Measurements from ENCODE around the gene SLC25A12.

Gene SLC25A12

DNA sequence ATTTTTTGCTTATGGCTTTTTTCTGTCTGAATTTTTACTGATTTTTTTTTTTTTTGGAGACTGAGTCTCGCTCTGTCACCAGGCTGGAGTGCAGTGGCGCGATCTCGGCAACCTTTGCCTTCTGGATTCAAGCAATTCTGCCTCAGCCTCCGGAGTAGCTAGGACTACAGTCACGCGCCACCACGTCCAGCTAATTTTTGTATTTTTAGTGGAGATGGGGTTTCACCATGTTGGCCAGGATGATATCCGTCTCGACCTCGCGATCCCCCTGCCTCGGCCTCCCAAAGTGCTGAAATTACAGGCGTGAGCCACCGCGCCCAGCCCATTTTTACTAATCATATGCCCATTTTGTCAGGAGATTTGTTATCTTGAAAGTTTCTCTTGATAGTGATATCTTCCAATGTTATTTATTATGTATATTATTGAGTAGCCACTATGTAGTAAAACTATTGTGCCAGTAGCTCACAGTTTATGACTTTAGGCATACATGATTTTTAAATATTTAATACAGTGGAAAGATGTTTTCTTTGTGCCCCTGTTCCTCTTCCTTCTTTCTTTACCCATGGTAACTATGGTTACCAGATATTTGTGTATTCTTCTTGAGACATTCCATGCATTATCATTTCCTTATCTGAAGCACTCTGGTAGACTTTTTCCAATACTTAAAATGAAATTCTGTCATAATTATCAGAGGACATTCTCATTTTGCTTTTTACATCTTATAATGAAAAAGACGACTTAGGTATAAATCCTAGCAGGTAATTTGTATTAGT is 30.3 kb upstream of the SLC25A12 start:
- H3K4me3 ChIP-seq (ENCODE audit: low read depth, low read length) = peak overlapping the region; percentile 93
- TF ChIP-seq POLR2A (IDR thresholded peaks at IDR 0.05; ENCODE audit: extremely low read depth, insufficient read length) (no peak), MYC (IDR thresholded peaks at IDR 0.05; ENCODE audit: low read depth, low read length) (no peak)
- TF ChIP-seq, protein P1, sequence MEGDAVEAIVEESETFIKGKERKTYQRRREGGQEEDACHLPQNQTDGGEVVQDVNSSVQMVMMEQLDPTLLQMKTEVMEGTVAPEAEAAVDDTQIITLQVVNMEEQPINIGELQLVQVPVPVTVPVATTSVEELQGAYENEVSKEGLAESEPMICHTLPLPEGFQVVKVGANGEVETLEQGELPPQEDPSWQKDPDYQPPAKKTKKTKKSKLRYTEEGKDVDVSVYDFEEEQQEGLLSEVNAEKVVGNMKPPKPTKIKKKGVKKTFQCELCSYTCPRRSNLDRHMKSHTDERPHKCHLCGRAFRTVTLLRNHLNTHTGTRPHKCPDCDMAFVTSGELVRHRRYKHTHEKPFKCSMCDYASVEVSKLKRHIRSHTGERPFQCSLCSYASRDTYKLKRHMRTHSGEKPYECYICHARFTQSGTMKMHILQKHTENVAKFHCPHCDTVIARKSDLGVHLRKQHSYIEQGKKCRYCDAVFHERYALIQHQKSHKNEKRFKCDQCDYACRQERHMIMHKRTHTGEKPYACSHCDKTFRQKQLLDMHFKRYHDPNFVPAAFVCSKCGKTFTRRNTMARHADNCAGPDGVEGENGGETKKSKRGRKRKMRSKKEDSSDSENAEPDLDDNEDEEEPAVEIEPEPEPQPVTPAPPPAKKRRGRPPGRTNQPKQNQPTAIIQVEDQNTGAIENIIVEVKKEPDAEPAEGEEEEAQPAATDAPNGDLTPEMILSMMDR (IDR thresholded peaks at IDR 0.05; ENCODE audit: low read depth, low read length) = no peak
- TF ChIP-seq, protein P2, sequence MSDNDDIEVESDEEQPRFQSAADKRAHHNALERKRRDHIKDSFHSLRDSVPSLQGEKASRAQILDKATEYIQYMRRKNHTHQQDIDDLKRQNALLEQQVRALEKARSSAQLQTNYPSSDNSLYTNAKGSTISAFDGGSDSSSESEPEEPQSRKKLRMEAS (IDR thresholded peaks at IDR 0.05; ENCODE audit: low read depth, low read length) = no peak
- DNase-seq (ENCODE audit: low read depth) = no peak

DNA sequence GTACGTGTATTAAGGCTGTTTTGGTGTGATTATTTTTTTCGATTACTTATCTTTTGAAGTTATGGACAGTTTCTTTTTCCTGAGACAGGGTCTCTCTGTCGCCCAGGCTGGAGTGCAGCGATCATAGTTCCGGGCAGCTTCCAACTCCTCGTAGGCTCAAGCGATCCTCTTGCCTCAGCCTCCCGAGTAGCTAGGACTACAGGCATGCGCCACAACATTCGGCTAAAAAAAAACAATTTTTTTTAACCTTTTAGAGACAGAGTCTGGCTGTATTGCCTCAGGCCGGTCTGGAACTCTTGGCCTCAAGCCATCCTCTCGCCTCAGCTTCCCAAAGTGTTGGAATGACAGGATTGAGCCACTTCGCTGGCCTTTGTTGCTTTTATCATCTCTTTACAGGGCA is 29.2 kb upstream of the SLC25A12 start:
- TF ChIP-seq, protein P2 (IDR thresholded peaks at IDR 0.05; ENCODE audit: low read depth, low read length) = no peak
- no peak for TF ChIP-seq POLR2A (IDR thresholded peaks at IDR 0.05; ENCODE audit: extremely low read depth, insufficient read length)
- peak overlapping the region; percentile 93 for H3K4me3 ChIP-seq (ENCODE audit: low read depth, low read length)
- DNase-seq (ENCODE audit: low read depth) = peak; percentile 55

DNA sequence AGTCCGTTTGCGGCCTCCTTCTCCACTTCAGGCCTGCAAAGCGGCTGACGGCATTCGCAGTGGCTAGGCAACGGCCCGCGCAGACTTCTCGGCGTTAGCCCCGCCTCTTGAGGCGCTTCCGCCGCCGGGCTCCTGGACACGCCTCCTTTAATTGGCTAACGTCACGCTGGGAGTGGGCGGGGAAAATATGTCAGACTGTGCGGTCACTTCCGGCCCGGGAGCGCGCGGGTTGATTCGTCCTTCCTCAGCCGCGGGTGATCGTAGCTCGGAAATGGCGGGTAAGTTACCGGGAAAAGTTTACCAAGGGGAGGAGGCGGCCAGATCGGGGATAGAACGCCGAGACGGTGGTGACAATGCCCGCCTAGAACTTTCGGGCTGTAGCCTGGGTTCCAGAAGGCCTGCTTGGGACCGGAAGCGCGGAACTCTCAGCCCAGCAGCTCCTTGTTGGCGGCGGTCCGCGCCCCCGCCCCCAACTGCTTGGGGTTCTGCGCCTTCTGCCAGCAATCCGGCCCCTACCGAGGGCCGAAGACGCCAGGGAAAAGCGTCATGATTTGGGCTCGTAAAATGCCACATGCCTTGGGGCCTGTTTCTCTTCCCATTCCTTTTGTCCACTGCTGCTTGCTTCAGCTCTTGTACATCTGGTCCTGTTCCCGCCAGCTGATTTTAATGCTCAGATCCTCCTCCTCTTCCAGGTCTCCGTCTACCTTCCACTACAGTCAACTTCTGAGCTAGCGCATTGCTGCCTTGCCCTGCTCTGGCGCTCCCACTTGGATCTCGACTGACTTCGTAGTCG is 28.4 kb upstream of the SLC25A12 start, which contains the start of gene HAT1:
Gene HAT1, plus strand, starts transcription at position 232 of the 793 bp plus-strand sequence. Its CDS starts 40 bp downstream, at position 272.
- TF ChIP-seq POLR2A (IDR thresholded peaks at IDR 0.05; ENCODE audit: extremely low read depth, insufficient read length) (peak; percentile 57), MYC (IDR thresholded peaks at IDR 0.05; ENCODE audit: low read depth, low read length) (peak; percentile 53; the same call in 1 of the 2 replicates)
- TF ChIP-seq, protein P1 (IDR thresholded peaks at IDR 0.05; ENCODE audit: low read depth, low read length) = no peak
- TF ChIP-seq, protein P2 (IDR thresholded peaks at IDR 0.05; ENCODE audit: low read depth, low read length) = peak; percentile 26; the same call in 1 of the 2 replicates
- peak; percentile 99 for DNase-seq (ENCODE audit: low read depth)
- H3K4me3 ChIP-seq (ENCODE audit: low read depth, low read length) = peak within 1 kb of the TSS; percentile 93

DNA sequence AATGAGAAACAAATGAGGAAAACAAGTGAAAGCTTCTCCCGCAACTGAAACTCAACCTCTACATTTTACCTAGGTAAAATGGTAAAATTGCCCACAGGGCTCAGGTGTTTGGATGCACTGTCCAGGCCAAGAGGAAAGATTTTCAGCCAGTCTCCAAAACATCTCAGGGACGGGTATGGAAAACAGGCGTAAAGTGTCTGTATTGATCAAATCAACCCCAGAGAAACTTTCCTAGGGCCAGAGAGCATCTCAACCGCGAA is 27.9 kb upstream of the SLC25A12 start:
- H3K4me3 ChIP-seq (ENCODE audit: low read depth, low read length) = peak overlapping the region; percentile 70
- no peak for DNase-seq (ENCODE audit: low read depth)
- TF ChIP-seq, protein P1 (IDR thresholded peaks at IDR 0.05; ENCODE audit: low read depth, low read length) = no peak
- TF ChIP-seq POLR2A (IDR thresholded peaks at IDR 0.05; ENCODE audit: extremely low read depth, insufficient read length) (no peak), MYC (IDR thresholded peaks at IDR 0.05; ENCODE audit: low read depth, low read length) (no peak)
- TF ChIP-seq, protein P2 (IDR thresholded peaks at IDR 0.05; ENCODE audit: low read depth, low read length) = no peak

DNA sequence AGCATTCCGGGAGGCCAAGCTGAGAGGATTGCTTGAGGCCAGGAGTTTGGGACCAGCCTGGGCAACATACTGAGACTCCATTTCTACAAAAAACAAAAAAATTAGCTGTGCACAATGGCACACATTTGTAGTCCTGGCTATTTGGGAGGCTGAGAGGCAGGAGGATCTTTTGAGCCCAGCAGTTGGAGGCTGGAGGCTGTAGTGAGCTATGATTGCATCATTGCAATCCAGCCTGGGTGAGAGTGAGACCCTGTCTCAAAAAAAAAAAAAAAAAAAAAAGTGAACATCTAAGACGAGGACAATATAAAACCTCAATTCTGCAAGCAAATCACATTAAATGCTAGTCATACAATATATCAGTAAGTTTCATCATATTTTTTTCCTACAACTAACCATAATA is 25.4 kb upstream of the SLC25A12 start:
- no peak for DNase-seq (ENCODE audit: low read depth)
- H3K4me3 ChIP-seq (ENCODE audit: low read depth, low read length) = no peak overlapping the region
- TF ChIP-seq POLR2A (IDR thresholded peaks at IDR 0.05; ENCODE audit: extremely low read depth, insufficient read length) = no peak

DNA sequence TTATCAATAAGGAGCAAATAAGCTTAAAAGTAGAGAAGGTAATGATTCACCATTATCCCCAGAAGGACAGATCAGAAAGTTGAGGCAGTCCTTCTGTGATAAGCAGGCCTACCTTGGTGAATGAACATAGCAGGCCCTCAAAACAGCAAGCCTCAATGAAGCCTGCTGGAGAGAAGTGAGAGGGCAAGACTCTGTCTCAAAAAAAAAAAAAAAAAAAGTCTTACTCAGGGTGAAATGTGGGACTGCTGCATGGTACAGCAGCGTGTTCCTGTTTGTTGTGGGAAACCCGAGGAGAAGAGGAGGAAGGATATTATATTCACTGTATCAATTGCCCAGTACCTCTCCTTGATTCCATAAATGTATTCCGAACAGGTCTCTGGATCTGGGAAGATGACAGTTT is 19.5 kb upstream of the SLC25A12 start:
- H3K4me3 ChIP-seq (ENCODE audit: low read depth, low read length) = no peak overlapping the region
- DNase-seq (ENCODE audit: low read depth) = no peak
- no peak for TF ChIP-seq MYC (IDR thresholded peaks at IDR 0.05; ENCODE audit: low read depth, low read length)
- TF ChIP-seq, protein P1 (IDR thresholded peaks at IDR 0.05; ENCODE audit: low read depth, low read length) = no peak
- no peak for TF ChIP-seq POLR2A (IDR thresholded peaks at IDR 0.05; ENCODE audit: extremely low read depth, insufficient read length)
- TF ChIP-seq, protein P2 (IDR thresholded peaks at IDR 0.05; ENCODE audit: low read depth, low read length) = no peak
